CD4-positive, alpha-beta T cell treated with Interleukin-4 for 4 hours (primary cell): Measurements from ENCODE around the gene ATP2A2.
"Not testable (repeated sequence)": the region's sequence is repeated elsewhere in the genome, so short reads cannot be mapped to it uniquely, and the experiment has no call there.

Experiments
- DNase-seq: peaks from one replicate; pipeline ENCODE4 v3.0.0-alpha.2; 2020

Gene ATP2A2

DNA sequence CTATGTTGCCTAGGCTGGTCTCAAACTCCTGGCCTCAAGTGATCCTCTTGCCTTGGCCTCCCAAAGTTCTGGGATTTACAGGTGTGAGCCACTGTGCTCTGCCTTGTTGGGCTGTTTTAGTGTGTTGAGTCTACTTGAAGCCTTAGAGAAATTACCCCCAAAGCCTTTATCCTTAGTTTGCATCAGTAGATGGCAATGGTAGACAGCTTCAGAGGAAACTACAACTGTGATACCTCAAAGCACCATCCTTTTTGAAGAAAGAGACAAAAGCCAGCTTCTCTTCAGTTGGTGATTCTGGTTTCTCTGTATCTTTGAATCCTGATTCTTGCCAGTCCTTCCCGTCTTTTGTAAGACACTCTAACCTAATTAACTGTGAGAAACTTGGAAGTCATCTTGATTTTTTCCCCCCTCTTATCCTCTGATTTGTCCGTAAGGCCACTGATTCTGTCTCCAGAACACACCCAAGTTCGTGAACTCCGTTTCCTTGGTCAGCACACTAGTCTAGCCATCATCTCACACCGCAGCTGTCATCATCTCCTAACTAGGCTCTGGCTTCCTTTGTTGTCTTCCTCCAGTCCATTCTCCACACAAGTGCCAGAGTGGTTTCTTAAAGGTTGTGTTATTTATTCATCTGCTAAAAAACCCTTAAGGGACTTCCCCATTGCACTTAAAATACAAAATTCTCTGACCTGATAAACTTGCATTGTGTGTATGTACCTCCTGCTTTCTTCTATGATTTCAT, 20.2 kb downstream of the ATP2A2 start:
- no peak for DNase-seq

- no peak for DNase-seq
These were observed 23.1 kb downstream of the ATP2A2 start for GRCh38 chr12:110304061-110304551.

GRCh38 chr12:110307372-110307771, 26.3 kb downstream of the ATP2A2 start:
- no peak for DNase-seq

GRCh38 chr12:110310763-110311162, 29.7 kb downstream of the ATP2A2 start:
- DNase-seq: no peak

GRCh38 chr12:110311903-110312302, 30.9 kb downstream of the ATP2A2 start:
- no peak for DNase-seq

- DNase-seq: peak; percentile 16
These were observed 31.7 kb downstream of the ATP2A2 start for GRCh38 chr12:110312581-110313360.

DNA sequence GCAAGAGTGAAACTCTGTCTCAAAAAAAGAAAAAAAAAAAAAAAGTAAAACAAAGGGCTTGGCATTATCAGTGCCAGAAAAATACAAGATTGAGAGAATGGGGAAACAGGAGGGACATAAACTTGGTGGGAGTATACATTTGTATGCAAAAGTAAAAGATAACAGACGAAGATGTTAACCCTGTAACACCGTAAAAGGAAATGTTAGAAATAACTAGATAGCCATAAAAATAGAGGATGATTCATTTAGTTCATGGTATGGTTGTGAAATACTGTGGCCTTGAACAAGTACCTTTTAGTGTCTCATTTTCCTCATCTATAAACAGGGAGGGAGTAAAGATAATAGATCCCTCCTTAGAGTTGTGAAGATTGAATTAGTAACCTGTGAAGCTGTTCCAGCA, 33.3 kb downstream of the ATP2A2 start:
- no peak for DNase-seq

DNA sequence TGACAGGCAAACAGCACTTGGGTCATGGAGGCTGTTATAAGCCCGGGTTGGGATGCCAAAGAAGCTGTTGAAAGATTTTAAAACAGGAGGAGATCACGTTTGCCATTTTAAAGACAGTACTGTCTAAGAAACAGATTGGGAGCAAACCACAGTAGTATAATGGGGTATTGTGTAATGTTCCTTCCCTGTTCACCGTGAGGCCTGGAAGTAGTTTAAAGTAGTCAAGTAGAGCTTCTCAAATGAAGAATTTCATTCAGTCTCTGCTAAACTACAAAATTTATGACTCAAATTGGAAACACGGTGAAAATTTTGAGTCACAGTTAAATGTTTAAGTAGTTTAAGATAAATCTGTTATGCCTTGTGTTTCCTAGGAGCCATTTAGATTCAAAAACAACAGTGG, 35.8 kb downstream of the ATP2A2 start:
- no peak for DNase-seq

DNA sequence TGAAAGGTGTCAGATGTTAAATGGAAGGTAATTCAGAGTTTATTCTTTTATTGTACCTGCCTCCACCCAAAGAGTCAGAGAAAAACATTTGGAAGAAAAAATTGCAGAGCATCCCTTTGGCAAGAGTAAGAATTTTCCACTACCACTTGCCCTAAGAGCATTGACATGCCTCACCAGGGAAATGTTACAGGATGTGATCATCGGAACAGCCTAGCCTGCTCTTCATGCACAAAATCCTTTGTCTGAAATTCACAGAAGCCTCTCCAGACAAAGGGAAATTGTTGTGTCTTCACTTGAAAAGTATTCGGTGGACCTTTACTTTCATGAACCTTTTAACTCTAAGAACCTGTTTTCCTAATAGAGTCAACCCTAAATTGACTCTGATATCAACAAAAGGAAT, 36.9 kb downstream of the ATP2A2 start:
- no peak for DNase-seq

DNA sequence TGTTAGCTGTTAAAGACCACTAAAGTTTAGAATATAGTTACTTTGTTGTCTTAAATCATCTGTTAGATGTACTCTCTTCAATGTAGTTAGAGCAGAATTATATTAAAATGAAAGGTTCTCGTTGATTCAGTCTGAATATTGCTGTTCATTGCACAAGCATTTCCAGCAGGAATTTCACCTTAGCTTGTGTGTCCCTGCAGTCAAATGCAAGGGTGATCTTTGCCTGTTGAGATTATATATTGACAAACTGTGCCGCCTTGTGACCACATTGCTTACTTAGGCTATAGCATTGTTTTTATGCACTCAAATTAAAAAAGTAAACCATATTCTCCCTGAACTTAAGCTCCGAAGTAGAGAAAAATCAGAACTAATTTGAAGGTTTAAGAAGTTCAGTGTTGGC, 39.5 kb downstream of the ATP2A2 start:
- no peak for DNase-seq

DNA sequence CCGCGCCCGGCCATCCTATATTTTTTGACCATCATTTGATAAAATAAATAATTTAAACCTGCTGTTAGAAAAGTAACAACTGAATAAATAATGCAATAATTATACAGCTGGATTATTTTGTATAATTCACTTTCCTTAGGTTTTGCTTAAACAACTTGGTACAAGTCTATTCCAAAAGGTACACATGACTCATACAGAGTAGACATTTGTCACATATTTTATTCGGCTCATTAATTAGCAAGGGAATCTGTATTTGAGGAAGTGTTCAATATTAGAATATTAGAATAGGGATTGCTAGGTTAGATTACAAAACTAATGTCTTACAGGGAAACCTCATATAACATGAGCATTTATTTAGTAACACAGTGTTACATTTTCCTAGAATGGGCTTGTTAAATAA, 48.7 kb downstream of the ATP2A2 start:
- no peak for DNase-seq

DNA sequence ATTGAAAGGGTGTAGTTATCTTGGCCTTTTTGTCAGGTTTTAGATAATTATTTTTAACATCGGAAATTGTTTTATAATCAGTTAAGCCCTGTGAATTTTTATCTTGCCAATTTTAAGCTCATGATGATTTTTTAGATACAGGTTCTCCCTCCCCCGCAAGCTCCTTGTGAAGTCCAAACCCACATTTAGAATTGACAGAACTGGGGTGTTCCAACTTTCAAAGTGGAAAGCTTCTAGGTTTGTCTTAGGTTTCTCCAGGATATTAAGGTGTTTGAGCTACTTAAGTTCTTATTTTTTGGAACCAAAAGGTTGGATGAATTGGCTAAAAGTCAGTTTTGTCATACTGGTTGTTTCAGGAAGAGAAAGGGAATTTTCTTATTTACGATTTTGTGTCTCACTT, 49.1 kb downstream of the ATP2A2 start:
- no peak for DNase-seq

- DNase-seq: no peak
These were observed 49.5 kb downstream of the ATP2A2 start for GRCh38 chr12:110330544-110330943.

- no peak for DNase-seq
These were observed 52.2 kb downstream of the ATP2A2 start for GRCh38 chr12:110333201-110333600.

GRCh38 chr12:110335481-110336045, 54.5 kb downstream of the ATP2A2 start:
- no peak for DNase-seq

GRCh38 chr12:110337912-110338710, 57.1 kb downstream of the ATP2A2 start:
- DNase-seq: no peak

DNA sequence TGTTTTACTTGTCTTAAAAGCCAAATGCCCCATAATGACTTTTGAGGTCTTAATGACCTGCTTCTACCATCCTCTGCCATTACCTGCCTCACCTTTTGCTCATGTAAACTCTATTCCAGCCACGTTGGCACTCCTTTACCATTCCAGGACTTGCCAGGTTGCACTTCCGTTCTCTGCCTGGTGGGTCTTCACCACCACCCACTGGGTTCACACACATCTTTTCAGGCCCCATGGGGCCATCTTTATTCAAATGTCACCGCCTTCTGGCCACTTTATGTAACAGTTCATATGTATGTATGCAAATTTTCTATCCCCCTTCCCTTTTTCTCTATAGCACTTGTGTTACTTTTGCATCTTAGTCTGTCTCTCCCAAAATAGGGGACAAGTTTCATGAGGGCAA, 57.7 kb downstream of the ATP2A2 start:
- no peak for DNase-seq

DNA sequence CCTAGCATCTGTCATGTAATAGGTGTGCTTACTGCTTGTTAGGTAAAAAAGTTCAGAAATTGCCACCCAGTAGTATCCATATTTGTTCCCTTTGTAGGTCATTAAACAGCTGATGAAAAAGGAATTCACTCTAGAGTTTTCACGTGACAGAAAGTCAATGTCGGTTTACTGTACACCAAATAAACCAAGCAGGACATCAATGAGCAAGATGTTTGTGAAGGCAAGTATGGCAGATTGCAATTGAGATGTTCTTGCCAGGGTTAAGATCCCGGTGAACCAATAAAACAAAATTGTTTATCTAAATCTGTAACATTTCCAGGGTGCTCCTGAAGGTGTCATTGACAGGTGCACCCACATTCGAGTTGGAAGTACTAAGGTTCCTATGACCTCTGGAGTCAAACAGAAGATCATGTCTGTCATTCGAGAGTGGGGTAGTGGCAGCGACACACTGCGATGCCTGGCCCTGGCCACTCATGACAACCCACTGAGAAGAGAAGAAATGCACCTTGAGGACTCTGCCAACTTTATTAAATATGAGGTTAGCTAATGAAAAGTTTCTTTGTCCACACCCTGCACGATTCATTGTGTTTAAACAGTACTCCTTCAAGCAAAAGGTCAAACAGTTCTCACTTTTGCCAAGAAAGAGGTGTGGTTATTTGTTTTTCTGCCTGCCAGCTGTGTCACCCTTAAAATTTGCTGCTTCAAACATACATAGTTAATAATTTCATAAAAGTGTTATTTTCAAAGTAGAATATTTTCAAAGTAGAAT, 58.3 kb downstream of the ATP2A2 start:
- no peak for DNase-seq

DNA sequence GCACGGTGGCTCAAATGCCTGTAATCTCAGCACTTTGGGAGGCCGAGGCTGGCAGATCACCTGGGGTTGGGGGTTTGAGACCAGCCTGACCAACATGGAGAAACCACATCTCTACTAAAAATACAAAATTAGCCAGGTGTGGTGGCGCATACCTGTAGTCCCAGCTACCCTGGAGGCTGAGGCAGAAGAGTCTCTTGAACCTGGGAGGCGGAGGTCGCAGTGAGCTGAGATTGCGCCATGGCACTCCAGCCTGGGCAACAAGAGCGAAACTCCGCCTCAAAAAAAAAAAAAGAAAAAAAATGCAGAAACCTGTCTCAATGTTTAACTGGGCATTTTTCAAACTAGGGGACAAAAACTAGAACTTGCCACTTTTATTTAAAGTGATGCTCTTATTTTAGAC, 59.2 kb downstream of the ATP2A2 start:
- DNase-seq: not testable (repeated sequence)

DNA sequence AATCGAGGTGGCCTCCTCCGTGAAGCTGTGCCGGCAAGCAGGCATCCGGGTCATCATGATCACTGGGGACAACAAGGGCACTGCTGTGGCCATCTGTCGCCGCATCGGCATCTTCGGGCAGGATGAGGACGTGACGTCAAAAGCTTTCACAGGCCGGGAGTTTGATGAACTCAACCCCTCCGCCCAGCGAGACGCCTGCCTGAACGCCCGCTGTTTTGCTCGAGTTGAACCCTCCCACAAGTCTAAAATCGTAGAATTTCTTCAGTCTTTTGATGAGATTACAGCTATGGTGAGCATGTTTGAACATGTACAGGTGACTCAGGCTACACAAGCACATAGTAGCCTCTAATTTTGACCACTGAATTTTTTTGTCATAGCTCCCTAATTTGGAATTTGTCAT, 59.7 kb downstream of the ATP2A2 start:
- DNase-seq: no peak

DNA sequence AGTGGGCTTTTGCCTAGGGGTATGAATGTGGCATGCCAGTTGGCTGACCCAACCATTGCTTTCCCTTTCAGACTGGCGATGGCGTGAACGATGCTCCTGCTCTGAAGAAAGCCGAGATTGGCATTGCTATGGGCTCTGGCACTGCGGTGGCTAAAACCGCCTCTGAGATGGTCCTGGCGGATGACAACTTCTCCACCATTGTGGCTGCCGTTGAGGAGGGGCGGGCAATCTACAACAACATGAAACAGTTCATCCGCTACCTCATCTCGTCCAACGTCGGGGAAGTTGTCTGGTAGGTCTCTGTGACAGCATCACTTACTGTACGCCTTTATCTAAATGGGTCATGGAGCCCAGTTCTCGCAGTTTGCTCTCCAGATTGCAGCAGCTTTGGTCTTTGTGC, 61.1 kb downstream of the ATP2A2 start:
- DNase-seq: no peak

DNA sequence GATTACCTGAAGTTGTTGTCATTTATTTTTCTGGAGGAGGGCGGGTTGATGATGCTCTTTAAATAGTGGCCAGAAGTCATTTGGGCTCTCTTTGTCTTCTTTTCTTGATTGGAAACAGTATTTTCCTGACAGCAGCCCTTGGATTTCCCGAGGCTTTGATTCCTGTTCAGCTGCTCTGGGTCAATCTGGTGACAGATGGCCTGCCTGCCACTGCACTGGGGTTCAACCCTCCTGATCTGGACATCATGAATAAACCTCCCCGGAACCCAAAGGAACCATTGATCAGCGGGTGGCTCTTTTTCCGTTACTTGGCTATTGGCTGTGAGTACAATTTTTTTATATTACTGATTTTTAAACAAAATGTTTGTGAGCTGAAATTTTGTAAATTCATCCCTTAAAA, 62.1 kb downstream of the ATP2A2 start:
- no peak for DNase-seq
